GM19193 (cell line): Measurements from ENCODE around the gene CLRN3.

Source experiments
- POLR2A ChIP-seq: IDR thresholded peaks from 4 replicates; pipeline ENCODE4 v1.6.1; 2011; ENCODE audit not compliant: insufficient read depth, insufficient read length; ENCODE audit errors: extremely low read depth

The CLRN3 gene

DNA sequence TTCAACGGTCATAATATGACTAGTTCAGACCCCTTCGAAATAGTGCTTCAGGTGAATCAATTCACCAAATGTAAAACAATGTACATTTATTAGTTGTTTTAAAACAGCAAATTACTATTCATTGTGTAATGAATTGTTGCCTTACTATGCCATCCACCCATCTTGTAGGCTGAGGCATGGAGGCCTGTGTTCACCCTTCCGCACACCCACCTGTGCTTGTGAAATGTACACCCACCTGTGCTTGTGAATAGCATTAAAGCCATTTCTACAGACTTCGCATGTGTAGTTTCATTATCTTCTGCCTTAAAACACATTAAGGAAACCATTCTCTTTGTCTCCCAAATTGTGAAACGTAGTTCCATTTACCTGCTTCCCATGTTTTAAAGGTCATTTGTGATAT lies 16.8 kb downstream of the CLRN3 start:
- TF ChIP-seq POLR2A, result no peak

DNA sequence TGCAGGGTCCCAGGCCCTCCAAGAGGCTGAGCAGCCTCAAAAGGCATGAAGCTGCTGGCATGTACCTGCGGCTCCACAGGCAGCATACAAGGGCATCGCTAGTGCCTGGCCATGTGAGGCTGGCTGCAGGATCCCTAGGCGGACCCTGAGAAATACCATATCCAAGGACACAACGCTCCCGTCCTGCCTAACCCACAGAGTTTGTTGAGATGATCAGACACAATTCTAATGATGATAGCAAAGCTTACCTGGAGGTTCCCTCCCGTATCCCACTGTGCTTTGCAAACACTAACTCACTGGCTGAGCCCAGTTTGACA lies 17.3 kb downstream of the CLRN3 start:
- no peak for TF ChIP-seq POLR2A

DNA sequence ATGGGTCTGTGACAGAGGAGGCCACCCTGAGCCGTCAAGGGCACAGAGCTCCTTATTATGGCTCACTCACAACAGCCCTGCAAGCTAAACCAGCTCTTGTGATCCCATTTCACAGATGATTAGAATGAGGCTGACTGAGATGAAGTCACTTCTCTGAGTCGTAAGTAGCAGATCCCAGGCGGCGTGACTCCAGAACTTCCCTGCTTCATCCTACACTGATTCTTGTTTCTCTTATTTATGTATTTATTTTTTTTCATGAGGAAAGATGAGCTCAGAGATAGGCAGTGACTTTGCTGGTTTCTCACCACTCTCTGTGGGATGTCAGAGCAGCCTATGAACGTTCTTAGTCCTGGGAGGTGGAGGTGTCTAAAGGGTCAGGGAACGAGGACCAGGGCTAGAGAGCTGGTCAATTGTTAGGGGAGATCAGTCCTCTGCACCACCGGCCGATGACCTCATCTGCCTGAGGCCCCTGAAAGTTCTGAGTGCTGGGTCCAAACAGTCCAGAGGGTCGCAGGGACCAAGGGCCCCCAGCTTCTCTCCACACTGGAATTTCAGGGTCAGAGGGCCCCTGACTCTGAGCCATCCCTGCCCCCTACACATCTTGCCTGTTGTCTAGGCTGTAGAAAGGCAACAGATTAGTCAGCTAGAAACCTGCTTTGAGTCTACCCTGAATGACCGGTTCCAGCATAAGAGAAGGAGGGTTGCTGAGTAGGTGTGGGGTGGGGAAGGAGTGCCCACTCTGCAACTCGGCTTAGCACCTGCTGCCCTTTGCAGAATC lies 17.9 kb downstream of the CLRN3 start:
- TF ChIP-seq POLR2A, result no peak

- TF ChIP-seq POLR2A, result no peak
These were observed 18.8 kb downstream of the CLRN3 start for GRCh38 chr10:127873901-127874470.

DNA sequence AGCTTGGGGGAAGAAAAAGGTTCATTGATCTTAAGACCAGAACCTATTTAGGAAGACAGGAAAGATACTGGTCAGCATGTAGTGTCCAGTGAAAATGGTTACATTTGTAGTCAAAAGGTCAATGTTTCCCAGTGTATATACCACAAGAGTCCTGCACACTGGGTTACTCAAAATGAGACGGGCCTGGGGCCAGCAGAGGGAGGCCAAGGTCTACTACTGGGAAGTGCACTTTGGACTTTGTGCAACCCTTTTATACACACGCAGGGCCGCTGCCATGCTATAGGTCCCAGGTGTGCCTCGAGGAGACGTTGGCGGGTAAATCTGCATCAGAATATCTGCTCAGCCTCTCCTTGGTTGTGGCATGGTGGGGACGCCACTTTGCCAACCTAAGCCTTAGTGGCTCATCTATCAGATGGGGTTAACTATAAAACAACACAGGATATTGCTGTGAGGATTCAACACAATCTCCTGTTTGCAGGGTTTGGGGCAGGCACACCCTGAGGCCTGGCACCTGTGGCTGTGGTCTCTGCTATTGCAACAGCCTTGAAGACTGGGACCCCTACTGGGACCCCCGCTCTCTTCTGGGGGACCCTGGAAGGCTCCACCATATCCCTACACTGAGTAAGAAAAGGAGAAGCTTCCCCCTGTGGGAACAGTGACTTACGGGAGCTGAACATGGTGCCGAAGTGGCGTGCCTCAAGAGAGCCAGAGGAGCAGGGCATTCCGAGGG lies 19.7 kb downstream of the CLRN3 start:
- TF ChIP-seq POLR2A, result no peak

DNA sequence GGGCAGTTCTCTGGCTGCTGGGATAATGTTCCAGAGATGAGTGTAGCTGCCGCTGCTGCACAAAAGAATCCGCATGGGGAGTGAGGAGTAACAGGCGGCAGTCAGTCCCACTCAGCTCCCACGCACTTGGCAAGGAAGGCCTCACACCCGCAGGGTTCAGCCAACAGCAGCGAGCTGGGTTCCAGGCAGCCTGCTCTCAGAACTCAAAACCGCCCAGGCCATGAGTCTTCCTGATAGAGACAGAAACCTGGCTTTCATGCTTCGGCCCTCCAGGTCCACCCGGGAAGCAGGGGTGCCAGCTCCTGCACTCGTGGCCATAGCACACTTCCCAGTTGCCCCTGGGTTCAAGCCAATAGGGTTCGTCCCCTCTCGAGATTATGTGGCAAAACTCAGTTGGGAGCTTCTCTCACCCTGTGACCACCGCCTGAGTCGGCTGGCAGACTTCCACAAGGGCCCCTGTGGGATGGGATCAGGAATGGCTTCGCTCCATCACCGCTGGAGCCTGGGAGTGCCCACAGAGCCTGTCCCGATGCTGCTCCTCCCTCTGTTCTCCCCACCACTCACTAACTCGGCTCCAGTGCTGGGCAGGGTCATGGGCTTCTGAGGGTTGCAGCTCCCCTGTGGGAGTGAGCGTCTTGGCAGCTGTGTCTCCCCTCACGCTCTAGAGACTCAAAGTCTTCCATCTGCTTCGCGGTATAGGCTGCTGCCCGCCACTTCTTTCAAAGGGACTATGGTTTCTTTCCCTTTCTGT lies 20.6 kb downstream of the CLRN3 start:
- TF ChIP-seq POLR2A, result no peak

GRCh38 chr10:127871631-127872010 lies 21.1 kb downstream of the CLRN3 start:
- no peak for TF ChIP-seq POLR2A

DNA sequence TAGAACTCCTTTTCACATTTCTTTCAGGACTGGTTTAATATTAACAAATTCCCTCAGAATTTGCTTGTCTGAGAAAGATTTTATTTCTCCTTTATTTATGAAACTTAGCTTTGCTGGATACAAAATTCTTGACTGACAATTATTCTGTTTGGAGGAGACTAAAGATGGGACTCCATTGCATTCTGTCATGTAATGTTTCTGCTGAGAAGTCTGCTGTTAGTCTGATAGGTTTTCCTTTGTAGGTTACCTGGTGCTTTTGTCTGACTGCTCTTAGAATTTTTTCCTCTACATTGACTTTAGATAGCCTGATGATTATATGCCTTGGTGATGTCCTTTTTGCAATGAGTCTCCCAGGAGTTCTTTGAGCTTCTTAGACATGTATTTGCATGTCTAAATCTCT lies 23.4 kb downstream of the CLRN3 start:
- TF ChIP-seq POLR2A, result no peak

GRCh38 chr10:127867805-127868204 lies 24.9 kb downstream of the CLRN3 start:
- no peak for TF ChIP-seq POLR2A

DNA sequence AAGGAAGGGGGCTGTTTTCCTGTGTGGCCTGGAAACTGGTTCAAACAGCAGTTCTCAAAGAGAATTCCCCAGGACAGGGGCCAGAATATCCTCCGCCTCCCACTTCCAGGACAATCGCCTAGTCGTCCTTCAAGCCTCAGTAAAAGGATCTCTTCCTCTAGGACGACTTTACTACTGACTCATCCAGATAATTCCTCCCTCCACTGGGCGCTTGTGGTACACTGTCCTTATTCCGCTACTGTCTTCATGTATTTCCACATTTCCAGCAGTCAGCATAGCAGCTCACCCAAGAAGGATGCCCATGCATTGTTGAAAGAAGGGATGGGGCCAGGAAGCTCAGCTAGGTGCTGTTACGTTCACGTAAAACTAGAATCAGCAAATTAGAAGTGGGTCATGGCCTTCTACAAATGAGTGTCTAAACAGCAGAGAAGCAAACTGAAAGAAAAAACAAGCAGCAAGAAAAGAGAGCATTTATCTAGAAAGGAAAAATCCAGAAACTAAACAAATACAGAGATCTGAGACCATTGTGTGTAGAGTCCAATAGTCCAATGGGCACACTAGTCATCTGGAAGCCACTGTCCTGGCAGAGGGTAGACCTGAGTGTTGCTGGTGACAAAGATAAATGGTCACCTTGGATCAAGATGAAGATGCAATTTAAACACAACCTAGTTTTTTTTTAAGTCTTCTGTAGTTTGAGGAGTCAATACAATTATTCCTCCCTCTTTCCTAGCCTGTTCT lies 26.3 kb downstream of the CLRN3 start:
- TF ChIP-seq POLR2A, result no peak

- no peak for TF ChIP-seq POLR2A
These were observed 29.4 kb downstream of the CLRN3 start for GRCh38 chr10:127863231-127863825.

DNA sequence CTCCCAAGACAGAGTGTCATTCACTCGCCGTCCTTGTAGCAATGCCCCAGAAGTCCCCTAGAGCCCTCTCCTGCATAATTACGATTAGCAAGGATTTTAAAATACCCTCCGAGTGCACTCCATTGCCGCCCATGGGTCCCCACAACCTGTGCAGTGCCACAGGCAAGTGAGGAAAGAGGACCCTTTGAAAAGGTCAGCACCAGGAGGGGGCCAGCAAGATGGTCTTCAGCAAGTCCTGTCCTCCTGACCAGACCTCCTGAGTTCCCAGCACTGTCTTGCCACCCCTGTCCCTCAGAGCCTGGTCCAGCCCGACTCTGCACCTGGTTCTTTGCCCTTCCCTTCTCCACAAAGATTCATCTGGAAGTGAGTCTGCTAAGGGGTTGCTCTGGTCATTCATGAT lies 32.1 kb downstream of the CLRN3 start:
- TF ChIP-seq POLR2A, result no peak

DNA sequence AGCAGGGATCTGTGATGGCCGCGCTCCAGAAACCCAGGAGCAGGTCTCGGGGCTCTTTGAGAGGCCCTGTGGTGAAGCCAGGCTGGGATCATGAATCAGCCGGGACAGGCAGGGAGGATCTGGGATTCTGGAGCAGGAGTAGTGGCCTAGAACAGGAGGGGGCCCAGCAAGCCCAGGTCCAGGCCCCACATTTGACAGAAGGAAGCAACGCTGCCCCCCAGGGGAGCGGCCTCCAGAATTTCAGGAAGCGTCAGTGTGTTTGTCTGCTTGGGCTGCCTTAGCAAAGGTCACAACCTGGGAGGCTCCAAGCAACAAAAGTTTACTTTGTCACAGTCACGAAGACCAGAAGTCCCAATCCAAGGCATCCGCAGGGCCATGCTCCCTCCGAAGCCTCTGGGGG lies 36.8 kb downstream of the CLRN3 start:
- TF ChIP-seq POLR2A, result no peak

DNA sequence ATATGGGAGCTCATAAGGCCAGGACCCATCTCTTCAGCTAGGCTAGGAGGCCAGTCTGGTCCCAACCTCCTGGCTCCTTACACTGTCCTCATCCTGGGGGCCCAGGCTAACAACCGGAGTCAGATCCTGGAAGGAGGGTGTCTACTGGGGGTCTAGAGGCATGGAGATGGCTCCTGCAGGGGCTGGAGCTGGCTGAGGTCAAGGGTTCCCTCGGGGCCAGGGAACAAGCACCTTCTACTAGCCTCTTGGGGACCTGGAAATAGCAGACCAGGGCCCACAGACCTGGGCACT lies 37.2 kb downstream of the CLRN3 start:
- TF ChIP-seq POLR2A, result no peak

GRCh38 chr10:127854769-127855590 lies 37.8 kb downstream of the CLRN3 start:
- no peak for TF ChIP-seq POLR2A
